Body of pancreas (tissue), 4 donors: ENCODE measurements around the gene GPR143.

Experiments used
- CTCF ChIP-seq, 7 experiments: fragments of 450-650 bp in 4 of 7; fragments of 200-600 bp in 3 of 7; sonication (generic) in 3 of 7; IDR thresholded peaks; one replicate each; pipeline ENCODE4 v1.5.1; 2016 to 2019; ENCODE audit warnings: antibody characterized with exemption in 7 of 7
- POLR2A ChIP-seq, 3 donors: fragments of 450-650 bp; IDR thresholded peaks; one replicate each; pipeline ENCODE4 v1.6.1; 2016; ENCODE audit warnings: antibody characterized with exemption in 3 of 3, mild to moderate bottlenecking in 2 of 3

DNA sequence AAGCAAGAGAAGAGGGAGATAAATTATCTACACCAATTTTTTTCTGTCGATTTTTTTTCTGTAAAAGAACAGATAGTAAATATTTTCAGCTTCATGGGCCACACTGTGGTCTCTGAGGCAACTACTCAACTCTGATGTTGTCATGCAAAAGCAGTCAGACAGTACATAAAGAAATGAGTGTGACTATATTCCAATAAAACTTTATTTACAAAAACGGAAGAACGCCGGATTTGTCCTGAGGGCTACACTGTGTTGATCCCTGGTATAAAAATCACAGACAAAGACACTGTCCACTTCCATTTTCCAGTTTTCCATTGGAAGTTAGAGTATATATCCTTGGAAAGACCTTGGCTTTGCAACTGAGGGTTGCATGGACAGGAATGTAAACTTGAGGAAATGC is 18.0 kb downstream of the GPR143 start:
- no peak for TF ChIP-seq CTCF (IDR thresholded peaks at IDR 0.05)
- TF ChIP-seq POLR2A (IDR thresholded peaks at IDR 0.05): no peak
